Adrenal gland (tissue), 12 donors: ENCODE data around the gene HOXA6. TPM values are rescaled to one million over a fixed set of nuclear protein-coding genes. Genes with fewer than 3 reads are reported as not detected.

ENCODE experiments used
- DNase-seq, 7 donors: peaks; one replicate each; pipeline ENCODE4 v3.0.0-alpha.2; 2019 to 2020
- H3K27ac ChIP-seq, 5 donors: fragments of 200-600 bp; sonication (generic) in 4 of 5; 1 replicate in 3 of 5; 2 replicates in 2 of 5; pipeline versions ENCODE4 v1.5.1 to v1.8.0; 2016 to 2020; ENCODE audit warnings: mild to moderate bottlenecking in 1 of 5
- H3K27me3 ChIP-seq: fragments of 200-600 bp; 2 replicates; pipeline ENCODE4 v1.8.0; 2021
- H3K36me3 ChIP-seq, 2 donors: fragments of 200-600 bp; replicated peaks in 1 of 2; 1 replicate in 1 of 2; 2 replicates in 1 of 2; pipeline versions ENCODE4 v1.5.1 to v1.8.0; 2018 to 2022
- H3K4me1 ChIP-seq, 2 donors: fragments of 200-600 bp; replicated peaks in 1 of 2; 1 replicate in 1 of 2; 2 replicates in 1 of 2; pipeline versions ENCODE4 v1.5.1 to v1.8.0; 2018 to 2021
- H3K4me3 ChIP-seq, 4 donors: fragments of 200-600 bp; sonication (generic) in 3 of 4; one replicate each; pipeline ENCODE4 v1.5.1; 2016 to 2018
- H3K9me3 ChIP-seq, 3 donors: fragments of 200-600 bp; sonication (generic) in 1 of 3; replicated peaks in 1 of 3; 1 replicate in 2 of 3; 2 replicates in 1 of 3; pipeline versions ENCODE4 v1.5.1 to v1.8.0; 2016 to 2021
- POLR2A ChIP-seq, 2 donors: fragments of 450-650 bp; IDR thresholded peaks; one replicate each; pipeline ENCODE4 v1.6.1; 2017; ENCODE audit warnings: antibody characterized with exemption in 2 of 2, mild to moderate bottlenecking in 2 of 2, moderate library complexity in 1 of 2
- WGBS, 4 donors: extraction: QIAGEN DNeasy Blood & Tissue Kit in 2 of 4; methylation state at CpG; one replicate each; pipeline versions ENCODE4 v1.1.5 to v1.1.7; 2013 to 2017; 5-methylcytosine and 5-hydroxymethylcytosine counted together
- intact Hi-C, 2 donors: fragments of 100-400 bp; cut with DNase I; formaldehyde crosslinking; loops; one replicate each; pipeline versions ENCODE4 v1.14.1 to v1.15.0; 2022 to 2023
- polyA plus RNA-seq, 3 donors: library from polyadenylated mRNA; stranded (reverse); fragments of 200-250 nt in 2 of 3; fragments of 350-450 nt in 1 of 3; fragmentation: Illumina TruSeq in 1 of 3; extraction: RNeasy Lipid Tissue Mini Kit (QIAGEN cat#74804) in 1 of 3; gene quantifications; one replicate each; pipeline ENCODE4 v1.2.3, GENCODE V29; 2013 to 2014
- total RNA-seq, 9 donors: library from RNA; depleted of rRNA in 4 of 9; stranded (reverse); fragments of >200 nt in 4 of 9; fragments of 120-200 nt in 1 of 9; fragmentation: NEBNext Ultra II Directional in 1 of 9; extraction: Animal tissue kit (Norgen Biotek cat#: 25700) in 1 of 9; gene quantifications; one replicate each; pipeline versions ENCODE4 v1.1.0 to v1.2.4, GENCODE V29; 2013 to 2023
- TF ChIP-seq, protein P1 (sequence below), 6 experiments: fragments of 450-650 bp in 4 of 6; fragments of 200-600 bp in 2 of 6; sonication (generic) in 1 of 6; IDR thresholded peaks; 1 replicate in 5 of 6; 2 replicates in 1 of 6; pipeline versions ENCODE4 v1.5.1 to v1.8.0; 2016 to 2021; ENCODE audit warnings: antibody characterized with exemption in 6 of 6, mild to moderate bottlenecking in 2 of 6, moderate library complexity in 1 of 6
- donor health status: healthy with polysubstance abuse.
- donor health status: Bipolar disorder and iron deficiency.
- donor health status: DM: yes; HTN: yes; CAD: no.
- donor health status: DM: no; HTN: no; CAD: no.
- donor health status: DM: no; HTN: no; CAD: no.
- donor health status: DM: yes; HTN: yes; CAD: no.

The HOXA6 gene
- total and polyA plus RNA-seq, 12 donors, result 1.3 to 27.2 (median 14.8) TPM

- intact Hi-C loops, result no loop called here
- WGBS, 4 donors, result 77 to 84% (median 80%) methylated on average over 10 to 12 of the region's 12 CpGs
- Histone ChIP-seq H3K36me3 (no peaks in the 10 kb centered on the region), H3K27ac (no peak overlapping the region), H3K27me3 (peaks cover 52% of the 10 kb centered on the region), H3K4me1 (peaks cover 16 to 25% of the 10 kb centered on the region in 2 donors), H3K9me3 (no peaks in the 10 kb centered on the region), H3K4me3 (no peak overlapping the region)
- TF ChIP-seq, protein P1, sequence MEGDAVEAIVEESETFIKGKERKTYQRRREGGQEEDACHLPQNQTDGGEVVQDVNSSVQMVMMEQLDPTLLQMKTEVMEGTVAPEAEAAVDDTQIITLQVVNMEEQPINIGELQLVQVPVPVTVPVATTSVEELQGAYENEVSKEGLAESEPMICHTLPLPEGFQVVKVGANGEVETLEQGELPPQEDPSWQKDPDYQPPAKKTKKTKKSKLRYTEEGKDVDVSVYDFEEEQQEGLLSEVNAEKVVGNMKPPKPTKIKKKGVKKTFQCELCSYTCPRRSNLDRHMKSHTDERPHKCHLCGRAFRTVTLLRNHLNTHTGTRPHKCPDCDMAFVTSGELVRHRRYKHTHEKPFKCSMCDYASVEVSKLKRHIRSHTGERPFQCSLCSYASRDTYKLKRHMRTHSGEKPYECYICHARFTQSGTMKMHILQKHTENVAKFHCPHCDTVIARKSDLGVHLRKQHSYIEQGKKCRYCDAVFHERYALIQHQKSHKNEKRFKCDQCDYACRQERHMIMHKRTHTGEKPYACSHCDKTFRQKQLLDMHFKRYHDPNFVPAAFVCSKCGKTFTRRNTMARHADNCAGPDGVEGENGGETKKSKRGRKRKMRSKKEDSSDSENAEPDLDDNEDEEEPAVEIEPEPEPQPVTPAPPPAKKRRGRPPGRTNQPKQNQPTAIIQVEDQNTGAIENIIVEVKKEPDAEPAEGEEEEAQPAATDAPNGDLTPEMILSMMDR (IDR thresholded peaks at IDR 0.05), result no peak
- no peak for TF ChIP-seq POLR2A (IDR thresholded peaks at IDR 0.05)
- DNase-seq, result peak in 5 of 7 donors; percentile 7 to 50 (median 15)
Observed at GRCh38 chr7:27174874-27175625, 27.5 kb upstream of the HOXA6 start.

GRCh38 chr7:27173956-27174873, 26.6 kb upstream of the HOXA6 start, which contains the start of gene HOXA10:
Gene HOXA10, minus strand, starts transcription at chr7:27174320. Its CDS starts 14 bp downstream, at chr7:27174306.
- no peaks in the 10 kb centered on the region for H3K9me3 ChIP-seq
- intact Hi-C loops, result no loop called here
- H3K27ac ChIP-seq, result peak within 1 kb of the TSS in 4 of 5 donors; percentile 65 to 89 (median 82)
- peak in 6 of 7 donors; percentile 15 to 51 (median 21) for DNase-seq
- H3K4me3 ChIP-seq, result peak within 1 kb of the TSS in 2 of 4 donors; percentile 39 to 66
- no peaks in the 10 kb centered on the region for H3K36me3 ChIP-seq
- TF ChIP-seq, protein P1 (IDR thresholded peaks at IDR 0.05), result no peak
- no peak for TF ChIP-seq POLR2A (IDR thresholded peaks at IDR 0.05)
- 9 to 26% (median 13%) methylated on average over 20 to 82 of the region's 82 CpGs for WGBS, 4 donors
- peaks cover 54% of the 10 kb centered on the region for H3K27me3 ChIP-seq
- H3K4me1 ChIP-seq, result peaks cover 16 to 17% of the 10 kb centered on the region in 2 donors

DNA sequence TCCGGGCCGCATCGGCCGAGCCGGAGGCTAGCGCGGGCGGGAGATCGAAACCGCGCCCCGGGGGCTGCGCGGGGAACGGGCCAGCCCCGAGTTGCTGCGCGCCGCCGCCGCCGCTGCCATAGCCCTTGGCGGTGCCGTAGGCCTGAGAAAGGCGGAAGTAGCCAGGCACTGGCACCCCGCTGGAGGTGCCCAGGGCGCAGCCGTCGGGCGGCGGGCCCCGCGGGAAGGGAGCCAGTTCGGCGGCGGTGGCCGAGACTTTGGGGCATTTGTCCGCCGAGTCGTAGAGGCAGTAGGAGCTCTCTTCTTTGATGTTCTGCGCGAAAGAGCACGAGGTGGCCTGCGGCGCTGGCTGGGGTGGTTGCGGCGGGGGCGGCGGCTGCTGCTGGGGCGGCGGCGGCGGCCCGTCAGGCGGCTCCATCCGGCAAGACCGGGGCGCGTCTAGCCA, 26.0 kb upstream of the HOXA6 start:
- Histone ChIP-seq H3K27me3 (peaks cover 52% of the 10 kb centered on the region), H3K9me3 (no peaks in the 10 kb centered on the region), H3K27ac (peak overlapping the region in 4 of 5 donors; percentile 65 to 89 (median 82)), H3K4me1 (peaks cover 16 to 17% of the 10 kb centered on the region in 2 donors), H3K4me3 (peak overlapping the region in 2 of 4 donors; percentile 39 to 66), H3K36me3 (no peaks in the 10 kb centered on the region)
- TF ChIP-seq POLR2A (IDR thresholded peaks at IDR 0.05), result no peak
- TF ChIP-seq, protein P1 (IDR thresholded peaks at IDR 0.05), result no peak
- WGBS, 4 donors, result 1 to 8% (median 2%) methylated on average over 5 to 59 of the region's 59 CpGs
- DNase-seq, result peak; percentile 30 to 53 (median 46)
- intact Hi-C loops, result no loop called here
